Mesenchymal stem cell (in vitro differentiated cells and primary cell): ENCODE measurements around the gene HYAL3.

Experiments
- DNase-seq: peaks from one replicate; pipeline ENCODE4 v3.0.0-alpha.2; 2013
- H2AFZ ChIP-seq: one replicate; pipeline ENCODE4 v1.6.1; 2013; ENCODE audit warnings: low read depth, mild to moderate bottlenecking, control low read depth, inconsistent platforms, low read length, moderate library complexity
- H2AK5ac ChIP-seq: 2 replicates; pipeline ENCODE4 v1.6.1; 2013; ENCODE audit warnings: low read length, moderate library complexity, mild to moderate bottlenecking, inconsistent platforms; ENCODE audit not compliant: severe bottlenecking
- H2BK120ac ChIP-seq: one replicate; pipeline ENCODE4 v1.6.1; 2013; ENCODE audit warnings: low read depth, mild to moderate bottlenecking, inconsistent platforms, low read length, moderate library complexity
- H2BK12ac ChIP-seq, 2 experiments: one replicate each; pipeline ENCODE4 v1.6.1; 2013; ENCODE audit warnings: inconsistent platforms in 2 of 2, low read length in 2 of 2, mild to moderate bottlenecking in 2 of 2, moderate library complexity in 2 of 2, control low read depth in 1 of 2
- H2BK15ac ChIP-seq: one replicate; pipeline ENCODE4 v1.6.1; 2013; ENCODE audit warnings: mild to moderate bottlenecking, low read depth, inconsistent platforms; ENCODE audit not compliant: poor library complexity, severe bottlenecking
- H2BK5ac ChIP-seq: 2 replicates; pipeline ENCODE4 v1.6.1; 2013; ENCODE audit warnings: low read depth, mild to moderate bottlenecking, low read length, control low read depth, inconsistent platforms; ENCODE audit not compliant: poor library complexity, severe bottlenecking
- H3K14ac ChIP-seq, 2 experiments: one replicate each; pipeline ENCODE4 v1.6.1; 2013; ENCODE audit warnings: inconsistent platforms in 2 of 2, low read length in 2 of 2, control low read depth in 1 of 2, mild to moderate bottlenecking in 1 of 2, moderate library complexity in 1 of 2
- H3K18ac ChIP-seq, 2 experiments: one replicate each; pipeline ENCODE4 v1.6.1; 2013; ENCODE audit warnings: inconsistent platforms in 2 of 2, low read length in 2 of 2, control low read depth in 1 of 2, low read depth in 1 of 2, mild to moderate bottlenecking in 1 of 2
- H3K23ac ChIP-seq, 2 experiments: one replicate each; pipeline ENCODE4 v1.6.1; 2013; ENCODE audit warnings: inconsistent platforms in 2 of 2, low read length in 2 of 2, mild to moderate bottlenecking in 2 of 2, moderate library complexity in 2 of 2, control low read depth in 1 of 2
- H3K27ac ChIP-seq: 2 replicates; pipeline ENCODE4 v1.5.1; 2013; ENCODE audit warnings: mild to moderate bottlenecking, moderate library complexity, low read length, control low read depth, inconsistent platforms; ENCODE audit not compliant: poor library complexity, severe bottlenecking
- H3K27me3 ChIP-seq, 2 experiments: 2 replicates each; pipeline versions ENCODE4 v1.6.1 to v1.7.0; 2013; ENCODE audit warnings: low read length in 2 of 2, mild to moderate bottlenecking in 2 of 2, moderate library complexity in 2 of 2, control low read depth in 1 of 2, inconsistent platforms in 1 of 2; ENCODE audit not compliant: control insufficient read depth in 1 of 2, insufficient read depth in 1 of 2
- H3K36me3 ChIP-seq, 2 experiments: 2 replicates each; pipeline versions ENCODE4 v1.6.1 to v1.7.0; 2013; ENCODE audit warnings: low read length in 2 of 2, control low read depth in 1 of 2, inconsistent platforms in 1 of 2, low read depth in 1 of 2, mild to moderate bottlenecking in 1 of 2; ENCODE audit not compliant: insufficient read depth in 2 of 2, control insufficient read depth in 1 of 2
- H3K4ac ChIP-seq, 2 experiments: one replicate each; pipeline ENCODE4 v1.6.1; 2013; ENCODE audit warnings: inconsistent platforms in 2 of 2, low read length in 2 of 2, mild to moderate bottlenecking in 2 of 2, moderate library complexity in 2 of 2, control low read depth in 1 of 2, low read depth in 1 of 2
- H3K4me1 ChIP-seq: 2 replicates; pipeline ENCODE4 v1.6.1; 2013; ENCODE audit warnings: low read depth, low read length, control low read depth; ENCODE audit not compliant: control insufficient read depth, insufficient read depth
- H3K4me2 ChIP-seq: 2 replicates; pipeline ENCODE4 v1.6.1; 2013; ENCODE audit warnings: low read length, mild to moderate bottlenecking, inconsistent platforms; ENCODE audit not compliant: poor library complexity, severe bottlenecking
- H3K4me3 ChIP-seq, 2 experiments: 2 replicates each; pipeline versions ENCODE4 v1.5.1 to v1.7.0; 2013; ENCODE audit warnings: low read length in 2 of 2, mild to moderate bottlenecking in 2 of 2, control low read depth in 1 of 2, low read depth in 1 of 2; ENCODE audit not compliant: insufficient read depth in 1 of 2
- H3K79me1 ChIP-seq: replicated peaks from 2 replicates; pipeline ENCODE4 v1.6.1; 2013; ENCODE audit warnings: mild to moderate bottlenecking, control low read depth, low read length, inconsistent platforms; ENCODE audit not compliant: poor library complexity, severe bottlenecking
- H3K9ac ChIP-seq: 2 replicates; pipeline ENCODE4 v1.7.0; 2013; ENCODE audit warnings: mild to moderate bottlenecking, low read length, moderate library complexity
- H3K9me3 ChIP-seq: 2 replicates; pipeline ENCODE4 v1.7.0; 2013; ENCODE audit warnings: mild to moderate bottlenecking, low read length; ENCODE audit not compliant: control insufficient read depth
- H4K8ac ChIP-seq: one replicate; pipeline ENCODE4 v1.6.1; 2013; ENCODE audit warnings: inconsistent platforms, mild to moderate bottlenecking, low read length, moderate library complexity
- H4K91ac ChIP-seq: one replicate; pipeline ENCODE4 v1.6.1; 2013; ENCODE audit warnings: mild to moderate bottlenecking, low read length, inconsistent platforms
- WGBS: methylation state at CpG from one replicate; pipeline ENCODE4 v1.1.7; 2013; ENCODE audit warnings: mixed read lengths; 5-methylcytosine and 5-hydroxymethylcytosine counted together

The HYAL3 gene

DNA sequence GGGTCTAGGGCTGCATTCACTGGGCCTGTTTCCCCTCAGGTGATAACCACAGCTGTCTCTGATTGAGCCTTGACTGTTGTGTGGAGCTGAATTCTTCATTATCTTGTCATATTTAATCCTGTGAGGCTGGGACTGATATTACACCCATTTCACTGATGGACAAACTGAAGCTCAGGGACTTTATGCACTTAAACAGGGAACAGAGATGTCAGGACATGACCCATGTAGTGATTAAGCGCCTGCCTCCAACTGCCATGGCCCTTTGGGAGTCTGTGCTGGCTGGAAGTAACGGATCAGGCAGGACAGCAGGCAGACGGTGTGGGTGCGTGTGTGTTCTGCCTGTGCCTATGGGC is 55.7 kb downstream of the HYAL3 start:
- H3K27ac ChIP-seq = peak overlapping the region; percentile 62
- no peak overlapping the region for H2BK120ac ChIP-seq
- H2BK5ac ChIP-seq = no peak overlapping the region
- H3K9ac ChIP-seq = peak overlapping the region; percentile 82
- no peak overlapping the region for H4K91ac ChIP-seq
- peak overlapping the region; percentile 6 to 49 for H3K18ac ChIP-seq
- peak overlapping the region in 1 of 2 experiments; percentile 59 for H2BK12ac ChIP-seq
- peaks cover 78% of the 10 kb centered on the region for H3K4me1 ChIP-seq
- H3K36me3 ChIP-seq = peaks cover 33 to 66% of the 10 kb centered on the region in 2 experiments
- H4K8ac ChIP-seq = peak overlapping the region; percentile 42
- peak overlapping the region in 1 of 2 experiments; percentile 41 for H3K4ac ChIP-seq
- DNase-seq = no peak
- peak overlapping the region in 1 of 2 experiments; percentile 75 for H3K23ac ChIP-seq
- no peak overlapping the region for H2AFZ ChIP-seq
- peak overlapping the region; percentile 59 for H2AK5ac ChIP-seq
- H3K4me3 ChIP-seq = peak overlapping the region in 1 of 2 experiments; percentile 7
- H3K14ac ChIP-seq = no peak overlapping the region
- H2BK15ac ChIP-seq = no peak overlapping the region
- H3K9me3 ChIP-seq = no peaks in the 10 kb centered on the region
- WGBS = 89% methylated on average over 4 of the region's 4 CpGs
- no peaks in the 10 kb centered on the region for H3K79me1 ChIP-seq
- H3K4me2 ChIP-seq = peak overlapping the region; percentile 4
- no peaks in the 10 kb centered on the region for H3K27me3 ChIP-seq

DNA sequence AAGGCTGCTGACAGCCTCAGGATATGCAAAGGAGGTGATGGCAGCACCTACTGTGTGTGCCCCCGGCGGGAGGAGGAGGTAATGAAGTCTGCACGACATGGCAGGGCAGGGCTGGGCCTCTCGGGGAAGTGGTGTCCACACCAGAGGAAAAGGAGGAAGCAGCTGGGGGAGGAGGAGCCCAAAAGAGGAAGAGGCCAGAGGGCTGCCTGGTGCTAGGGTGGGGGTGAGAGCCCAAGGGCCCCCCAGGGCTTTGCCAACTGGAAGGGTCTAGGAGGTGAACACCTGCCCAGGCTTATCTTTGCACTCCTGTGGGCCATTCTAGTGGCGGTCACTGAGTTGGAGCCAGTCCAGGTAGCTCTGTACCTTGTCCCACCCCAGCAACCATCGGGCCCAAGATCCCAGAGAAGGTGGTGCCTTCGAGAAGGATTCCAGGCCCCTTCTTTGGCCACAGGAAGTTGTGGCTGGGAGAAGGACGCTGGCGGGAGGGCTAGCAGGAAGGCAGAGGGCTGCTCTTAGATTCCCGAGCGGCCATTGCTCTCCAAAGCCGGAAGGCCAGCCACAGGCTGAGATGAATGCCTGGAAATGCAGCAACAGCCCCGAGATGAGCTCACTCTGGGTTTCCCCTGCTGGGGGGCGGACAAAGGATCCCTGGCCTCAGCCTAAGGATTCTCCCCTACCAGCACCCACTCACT is 56.2 kb downstream of the HYAL3 start:
- H2BK5ac ChIP-seq = no peak overlapping the region
- peak overlapping the region; percentile 4 for H3K4me2 ChIP-seq
- H2AFZ ChIP-seq = no peak overlapping the region
- peak overlapping the region; percentile 82 for H3K9ac ChIP-seq
- no peaks in the 10 kb centered on the region for H3K27me3 ChIP-seq
- H3K36me3 ChIP-seq = peaks cover 33 to 62% of the 10 kb centered on the region in 2 experiments
- H3K23ac ChIP-seq = peak overlapping the region in 1 of 2 experiments; percentile 29
- peak overlapping the region in 1 of 2 experiments; percentile 3 for H3K14ac ChIP-seq
- peak overlapping the region in 1 of 2 experiments; percentile 7 for H3K4me3 ChIP-seq
- no peak overlapping the region for H2BK15ac ChIP-seq
- H3K9me3 ChIP-seq = no peaks in the 10 kb centered on the region
- whole genome bisulfite sequencing = 56% methylated on average over 14 of the region's 14 CpGs
- H3K79me1 ChIP-seq = no peaks in the 10 kb centered on the region
- no peak overlapping the region for H4K91ac ChIP-seq
- peaks cover 77% of the 10 kb centered on the region for H3K4me1 ChIP-seq
- peak overlapping the region; percentile 62 for H3K27ac ChIP-seq
- H2BK12ac ChIP-seq = peak overlapping the region in 1 of 2 experiments; percentile 8
- peak overlapping the region; percentile 42 for H4K8ac ChIP-seq
- peak overlapping the region; percentile 6 to 49 for H3K18ac ChIP-seq
- H2BK120ac ChIP-seq = no peak overlapping the region
- peak; percentile 87 for DNase-seq
- peak overlapping the region in 1 of 2 experiments; percentile 41 for H3K4ac ChIP-seq
- H2AK5ac ChIP-seq = peak overlapping the region; percentile 59
